CD4-positive, CD25-positive, alpha-beta regulatory T cell (primary cell): ENCODE results near the gene PTGES2. TPM values are rescaled to one million over a fixed set of nuclear protein-coding genes. Genes with fewer than 3 reads are reported as not detected.

Source experiments
- ATAC-seq, 2 donors: fragments of 150-1000 bp; cut with Tn5 transposase; one replicate each; pipeline ENCODE4 v1.10.0; 2021; ENCODE audit warnings: low read depth in 2 of 2, moderate number of reproducible peaks in 2 of 2, moderate library complexity in 1 of 2
- DNase-seq, 3 donors: peaks; one replicate each; pipeline versions ENCODE4 v3.0.0 to v3.0.0-alpha.2; 2012 to 2022; ENCODE audit warnings: mixed read lengths in 1 of 3
- H3K27ac ChIP-seq: one replicate; pipeline ENCODE4 v1.7.0; 2013; ENCODE audit warnings: mild to moderate bottlenecking, low read length; ENCODE audit not compliant: insufficient read depth, poor library complexity, severe bottlenecking
- H3K27me3 ChIP-seq: one replicate; pipeline ENCODE4 v1.7.0; 2013; ENCODE audit warnings: low read length; ENCODE audit not compliant: control insufficient read depth, insufficient read depth
- H3K36me3 ChIP-seq: one replicate; pipeline ENCODE4 v1.7.0; 2013; ENCODE audit warnings: mild to moderate bottlenecking, low read length, moderate library complexity; ENCODE audit not compliant: control insufficient read depth, insufficient read depth
- H3K4me1 ChIP-seq: 2 replicates; pipeline ENCODE4 v1.7.0; 2013; ENCODE audit warnings: mild to moderate bottlenecking, low read length; ENCODE audit not compliant: insufficient read depth, control insufficient read depth, poor library complexity, severe bottlenecking
- H3K4me3 ChIP-seq: one replicate; pipeline ENCODE4 v1.7.0; 2013; ENCODE audit warnings: low read depth, mild to moderate bottlenecking, low read length, moderate library complexity
- H3K9me3 ChIP-seq, 2 experiments: 1 replicate in 1 of 2; 2 replicates in 1 of 2; pipeline ENCODE4 v1.7.0; 2013; ENCODE audit warnings: low read length in 2 of 2, mild to moderate bottlenecking in 1 of 2, moderate library complexity in 1 of 2; ENCODE audit not compliant: control insufficient read depth in 2 of 2
- H3K27ac Mint-ChIP-seq, 3 donors: one replicate each; pipeline ENCODE4 v1.8.0; 2020 to 2022; ENCODE audit warnings: mild to moderate bottlenecking in 3 of 3, mixed read lengths in 3 of 3, moderate library complexity in 2 of 3
- H3K27me3 Mint-ChIP-seq: one replicate; pipeline ENCODE4 v1.8.0; 2022; ENCODE audit warnings: mild to moderate bottlenecking, mixed read lengths
- H3K36me3 Mint-ChIP-seq: one replicate; pipeline ENCODE4 v1.8.0; 2020; ENCODE audit warnings: mixed read lengths
- H3K4me1 Mint-ChIP-seq, 4 donors: one replicate each; pipeline ENCODE4 v1.8.0; 2020 to 2022; ENCODE audit warnings: mixed read lengths in 4 of 4, mild to moderate bottlenecking in 1 of 4
- H3K4me3 Mint-ChIP-seq, 4 donors: one replicate each; pipeline ENCODE4 v1.8.0; 2020 to 2022; ENCODE audit warnings: mild to moderate bottlenecking in 4 of 4, mixed read lengths in 4 of 4, moderate library complexity in 3 of 4
- H3K9me3 Mint-ChIP-seq, 7 donors: one replicate each; pipeline ENCODE4 v1.8.0; 2020 to 2022; ENCODE audit warnings: mixed read lengths in 7 of 7, mild to moderate bottlenecking in 3 of 7, moderate library complexity in 2 of 7
- polyA plus RNA-seq, 4 donors: library from polyadenylated mRNA; unstranded; fragments of 300-500 nt; fragmentation: Illumina TruSeq; gene quantifications; one replicate each; pipeline ENCODE4 v1.2.3, GENCODE V29; 2021
- total RNA-seq: library from RNA; stranded (reverse); gene quantifications from one replicate; pipeline ENCODE4 v1.2.3, GENCODE V29; 2022

PTGES2 gene
- total and polyA plus RNA-seq, 5 donors from 2014 or later: 33.8 to 48.6 (median 38.0) TPM

GRCh38 chr9:128104171-128104618 is 23.3 kb downstream of the PTGES2 start:
- Histone ChIP-seq H3K36me3 (peaks cover 70% of the 10 kb centered on the region), H3K4me3 (no peak overlapping the region), H3K27ac (no peak overlapping the region), H3K4me1 (peaks cover 9% of the 10 kb centered on the region), H3K9me3 (no peaks in the 10 kb centered on the region), H3K27me3 (no peaks in the 10 kb centered on the region)
- Mint-ChIP-seq H3K4me1 (peaks cover 0 to 41% (median 19%) of the 10 kb centered on the region in 4 donors), H3K4me3 (no peak overlapping the region), H3K36me3 (peaks cover 36% of the 10 kb centered on the region), H3K27ac (peak overlapping the region; percentile 69 to 78 (median 71)), H3K27me3 (no peaks in the 10 kb centered on the region), H3K9me3 (no peaks in the 10 kb centered on the region)
- ATAC-seq (no peak), DNase-seq (no peak)

- Histone ChIP-seq H3K27ac (no peak overlapping the region), H3K9me3 (no peaks in the 10 kb centered on the region), H3K36me3 (peaks cover 69% of the 10 kb centered on the region), H3K4me1 (peaks cover 15% of the 10 kb centered on the region), H3K4me3 (no peak overlapping the region), H3K27me3 (no peaks in the 10 kb centered on the region)
- Mint-ChIP-seq H3K27ac (peak overlapping the region; percentile 69 to 78 (median 71)), H3K4me3 (no peak overlapping the region), H3K4me1 (peaks cover 0 to 47% (median 20%) of the 10 kb centered on the region in 4 donors), H3K36me3 (peaks cover 36% of the 10 kb centered on the region), H3K9me3 (no peaks in the 10 kb centered on the region), H3K27me3 (no peaks in the 10 kb centered on the region)
- DNase-seq: peak in 2 of 3 donors; percentile 27 to 67
- ATAC-seq: peak; percentile 73 to 75
Measured at GRCh38 chr9:128103589-128103962, 24.0 kb downstream of the PTGES2 start.

- Histone ChIP-seq H3K27ac (no peak overlapping the region), H3K4me1 (peaks cover 21% of the 10 kb centered on the region), H3K27me3 (no peaks in the 10 kb centered on the region), H3K4me3 (no peak overlapping the region), H3K36me3 (peaks cover 64% of the 10 kb centered on the region), H3K9me3 (no peaks in the 10 kb centered on the region)
- Mint-ChIP-seq H3K4me3 (no peak overlapping the region), H3K27ac (peak overlapping the region; percentile 69 to 78 (median 71)), H3K27me3 (no peaks in the 10 kb centered on the region), H3K9me3 (no peaks in the 10 kb centered on the region), H3K4me1 (peaks cover 0 to 52% (median 23%) of the 10 kb centered on the region in 4 donors), H3K36me3 (peaks cover 35% of the 10 kb centered on the region)
- ATAC-seq (peak in 1 of 2 donors; percentile 6), DNase-seq (no peak)
Measured at GRCh38 chr9:128102861-128103588, 24.5 kb downstream of the PTGES2 start.

GRCh38 chr9:128102196-128102595 is 25.3 kb downstream of the PTGES2 start:
- peaks cover 30% of the 10 kb centered on the region for H3K36me3 Mint-ChIP-seq
- H3K27me3 ChIP-seq: no peaks in the 10 kb centered on the region
- H3K9me3 ChIP-seq: no peaks in the 10 kb centered on the region
- H3K9me3 Mint-ChIP-seq: no peaks in the 10 kb centered on the region
- DNase-seq (no peak), ATAC-seq (no peak)
- no peak overlapping the region for H3K4me3 ChIP-seq
- no peaks in the 10 kb centered on the region for H3K27me3 Mint-ChIP-seq
- peaks cover 29% of the 10 kb centered on the region for H3K4me1 ChIP-seq
- H3K4me3 Mint-ChIP-seq: no peak overlapping the region
- peaks cover 0 to 60% (median 27%) of the 10 kb centered on the region in 4 donors for H3K4me1 Mint-ChIP-seq
- H3K27ac Mint-ChIP-seq: peak overlapping the region in 2 of 3 donors; percentile 15 to 69
- H3K36me3 ChIP-seq: peaks cover 56% of the 10 kb centered on the region
- no peak overlapping the region for H3K27ac ChIP-seq

- H3K4me1 Mint-ChIP-seq: peaks cover under 1 to 65% (median 30%) of the 10 kb centered on the region in 4 donors
- DNase-seq (no peak), ATAC-seq (no peak)
- Histone ChIP-seq H3K27me3 (no peaks in the 10 kb centered on the region), H3K4me1 (peaks cover 29% of the 10 kb centered on the region), H3K9me3 (no peaks in the 10 kb centered on the region), H3K36me3 (peaks cover 51% of the 10 kb centered on the region), H3K27ac (no peak overlapping the region), H3K4me3 (no peak overlapping the region)
- H3K36me3 Mint-ChIP-seq: peaks cover 30% of the 10 kb centered on the region
- H3K27ac Mint-ChIP-seq: peak overlapping the region in 1 of 3 donors; percentile 15
- no peaks in the 10 kb centered on the region for H3K27me3 Mint-ChIP-seq
- no peaks in the 10 kb centered on the region for H3K9me3 Mint-ChIP-seq
- H3K4me3 Mint-ChIP-seq: no peak overlapping the region
Measured at GRCh38 chr9:128101690-128102089, 25.8 kb downstream of the PTGES2 start.

GRCh38 chr9:128101231-128101661 is 26.3 kb downstream of the PTGES2 start:
- Mint-ChIP-seq H3K4me3 (no peak overlapping the region), H3K27ac (peak overlapping the region; percentile 56 to 91 (median 65)), H3K9me3 (no peaks in the 10 kb centered on the region), H3K36me3 (peaks cover 27% of the 10 kb centered on the region), H3K4me1 (peaks cover 5 to 66% (median 32%) of the 10 kb centered on the region in 4 donors), H3K27me3 (no peaks in the 10 kb centered on the region)
- H3K36me3 ChIP-seq: peaks cover 46% of the 10 kb centered on the region
- DNase-seq: no peak
- H3K9me3 ChIP-seq: no peaks in the 10 kb centered on the region
- no peak overlapping the region for H3K27ac ChIP-seq
- peaks cover 29% of the 10 kb centered on the region for H3K4me1 ChIP-seq
- ATAC-seq: no peak
- H3K27me3 ChIP-seq: no peaks in the 10 kb centered on the region
- H3K4me3 ChIP-seq: no peak overlapping the region

- H3K4me3 ChIP-seq: no peak overlapping the region
- H3K27me3 ChIP-seq: no peaks in the 10 kb centered on the region
- peak overlapping the region; percentile 56 to 65 (median 60) for H3K27ac Mint-ChIP-seq
- no peak overlapping the region for H3K4me3 Mint-ChIP-seq
- peaks cover 5 to 66% (median 35%) of the 10 kb centered on the region in 4 donors for H3K4me1 Mint-ChIP-seq
- H3K36me3 Mint-ChIP-seq: peaks cover 27% of the 10 kb centered on the region
- H3K27me3 Mint-ChIP-seq: no peaks in the 10 kb centered on the region
- peaks cover 29% of the 10 kb centered on the region for H3K4me1 ChIP-seq
- no peaks in the 10 kb centered on the region for H3K9me3 ChIP-seq
- no peak overlapping the region for H3K27ac ChIP-seq
- no peaks in the 10 kb centered on the region for H3K9me3 Mint-ChIP-seq
- no peak for ATAC-seq
- H3K36me3 ChIP-seq: peaks cover 40% of the 10 kb centered on the region
- no peak for DNase-seq
Measured at GRCh38 chr9:128100581-128100980, 26.9 kb downstream of the PTGES2 start.
